HG03095 (cell line): ENCODE data around the gene FADS2.

Source experiments
- ATAC-seq: cut with Tn5 transposase; IDR thresholded peaks from one replicate; pipeline ENCODE4 v1.9.1; 2021; ENCODE audit warnings: moderate library complexity; ENCODE audit not compliant: unreplicated experiment

The FADS2 gene

GRCh38 chr11:61820174-61820573 is 7.9 kb upstream of the FADS2 start:
- no peak for ATAC-seq

DNA sequence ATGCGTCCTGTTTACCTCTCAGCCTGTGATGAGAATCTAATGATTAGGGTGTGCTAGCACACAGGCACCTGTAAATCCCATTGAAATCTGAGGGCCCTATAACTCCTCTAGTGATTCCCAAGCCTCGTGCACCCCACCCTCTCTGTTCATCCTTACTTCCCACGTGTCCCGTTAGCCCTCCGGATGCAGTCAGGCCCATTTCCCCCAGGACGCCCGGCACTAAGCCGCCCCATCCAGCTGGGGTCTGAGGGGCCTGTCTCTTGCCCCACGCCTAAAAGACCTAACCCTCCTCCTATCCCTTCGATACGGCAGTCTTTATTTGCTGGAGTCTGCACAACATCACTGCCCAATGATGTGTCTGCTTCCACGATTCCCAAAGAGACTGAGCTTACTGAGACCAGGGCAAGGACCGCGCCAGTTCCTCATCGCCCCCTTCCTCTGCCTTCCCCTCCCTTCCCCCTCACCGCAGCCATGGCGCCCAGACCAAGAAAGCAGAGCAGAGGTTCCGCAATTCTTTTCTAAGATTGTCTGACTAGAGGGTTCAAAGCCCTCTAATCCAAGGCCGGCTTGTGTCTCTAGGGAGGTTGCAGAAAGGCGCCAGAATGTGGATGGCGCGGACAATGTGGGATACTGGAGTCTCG is 1.1 kb upstream of the FADS2 start:
- ATAC-seq, result no peak

DNA sequence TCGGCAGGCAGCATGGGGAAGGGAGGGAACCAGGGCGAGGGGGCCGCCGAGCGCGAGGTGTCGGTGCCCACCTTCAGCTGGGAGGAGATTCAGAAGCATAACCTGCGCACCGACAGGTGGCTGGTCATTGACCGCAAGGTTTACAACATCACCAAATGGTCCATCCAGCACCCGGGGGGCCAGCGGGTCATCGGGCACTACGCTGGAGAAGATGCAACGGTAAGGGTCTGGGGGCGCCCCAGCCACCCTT is 204 bp downstream of the FADS2 start:
- ATAC-seq, result no peak

DNA sequence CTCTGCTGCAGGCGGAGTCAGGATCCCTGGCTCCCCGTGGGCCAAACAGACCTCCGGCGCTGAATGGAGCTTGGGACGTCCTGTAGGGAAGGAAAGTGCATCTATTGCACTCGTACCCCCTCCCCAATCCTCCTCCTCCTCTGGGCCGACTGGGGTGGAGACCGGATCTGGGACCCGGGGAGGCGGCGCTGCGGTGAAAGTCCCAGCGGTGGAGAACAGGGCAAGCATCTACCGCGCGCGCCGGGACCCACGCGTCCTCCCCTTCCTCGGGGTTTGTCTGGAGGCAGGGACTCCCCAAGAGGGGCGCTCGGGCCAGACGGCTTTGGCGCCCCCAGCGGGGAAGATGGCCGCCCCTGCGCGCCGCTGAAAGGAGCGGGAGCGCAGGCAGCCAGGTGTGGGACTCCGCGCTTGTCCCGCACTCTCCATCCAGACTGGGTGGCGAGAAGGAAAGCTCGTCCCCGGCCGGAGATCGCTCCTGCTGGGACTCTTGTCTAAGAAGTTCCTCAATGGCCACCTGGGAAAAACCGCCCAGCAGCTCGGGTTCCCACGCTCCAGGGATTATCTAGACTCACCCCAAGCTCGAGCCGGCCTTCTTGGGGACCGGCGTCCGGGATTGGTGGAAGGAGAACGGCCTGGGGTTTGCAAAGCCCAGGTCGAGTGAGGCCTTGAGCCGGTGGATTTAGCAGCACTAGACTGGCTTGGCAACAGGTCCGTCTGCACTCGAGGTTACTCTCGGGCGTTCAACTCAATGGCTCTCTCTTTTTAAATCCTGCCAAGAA is 718 bp downstream of the FADS2 start:
- ATAC-seq, result no peak

DNA sequence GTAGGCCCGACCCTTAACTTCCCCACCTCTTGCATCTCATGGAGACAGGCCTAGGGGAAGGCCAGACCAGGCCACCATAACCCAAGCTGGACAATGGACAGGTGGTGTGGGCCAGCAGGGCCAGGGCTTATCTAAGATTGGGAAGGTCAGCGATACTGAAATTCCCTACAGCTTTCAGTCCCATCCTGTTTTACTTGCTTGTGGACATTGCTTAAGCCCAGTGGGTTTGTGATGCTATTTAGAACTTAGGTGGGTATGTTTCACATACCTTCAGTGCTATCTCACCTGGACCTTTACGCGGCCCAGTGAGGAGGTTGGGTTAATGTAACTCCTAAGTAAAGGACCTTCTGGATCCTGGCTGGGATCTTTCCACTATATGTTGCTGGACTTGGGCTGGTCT is 1.7 kb downstream of the FADS2 start:
- ATAC-seq, result no peak

- no peak for ATAC-seq
These were observed 2.4 kb downstream of the FADS2 start for GRCh38 chr11:61830237-61831105.

GRCh38 chr11:61832207-61832606 is 4.1 kb downstream of the FADS2 start:
- ATAC-seq, result no peak

DNA sequence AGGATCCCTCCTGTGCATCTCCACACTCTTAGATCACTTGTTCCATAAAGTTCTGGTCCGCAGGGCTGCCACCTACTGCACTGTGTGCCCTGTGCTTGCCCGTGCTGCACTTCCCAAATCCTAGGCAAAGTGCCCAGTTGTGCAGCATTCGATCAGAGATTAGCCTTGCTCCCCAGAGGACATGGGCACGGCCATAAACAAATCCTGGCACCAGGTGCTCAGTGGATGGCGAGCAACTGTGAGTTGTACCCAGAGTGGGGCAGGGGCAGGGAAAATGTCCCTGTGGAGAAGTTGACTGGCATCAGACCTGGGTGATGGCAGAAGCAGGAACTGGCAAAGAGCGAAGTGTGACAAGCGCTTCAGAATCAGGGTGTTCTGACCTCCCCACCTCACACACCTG is 4.7 kb downstream of the FADS2 start:
- ATAC-seq, result no peak

GRCh38 chr11:61833471-61833870 is 5.4 kb downstream of the FADS2 start:
- ATAC-seq, result no peak

DNA sequence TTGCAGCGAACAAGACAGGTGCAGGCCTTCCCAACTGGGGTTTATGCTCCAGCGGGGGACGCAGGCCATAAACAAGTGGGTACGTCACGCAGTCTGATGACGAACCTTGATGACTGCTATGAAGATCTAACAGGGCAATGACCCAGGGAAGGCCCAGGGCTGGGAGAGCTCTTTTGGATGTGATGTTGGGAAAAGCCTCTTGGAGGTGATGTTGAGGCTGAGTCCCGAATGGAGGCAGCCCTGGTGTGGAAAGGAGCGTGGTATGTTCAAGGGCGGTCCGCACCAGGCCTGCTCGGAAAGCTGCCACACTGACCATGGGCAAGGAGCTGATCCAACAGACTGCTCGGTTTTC is 5.8 kb downstream of the FADS2 start:
- no peak for ATAC-seq

GRCh38 chr11:61834278-61835048 is 6.4 kb downstream of the FADS2 start:
- ATAC-seq, result peak; percentile 92

DNA sequence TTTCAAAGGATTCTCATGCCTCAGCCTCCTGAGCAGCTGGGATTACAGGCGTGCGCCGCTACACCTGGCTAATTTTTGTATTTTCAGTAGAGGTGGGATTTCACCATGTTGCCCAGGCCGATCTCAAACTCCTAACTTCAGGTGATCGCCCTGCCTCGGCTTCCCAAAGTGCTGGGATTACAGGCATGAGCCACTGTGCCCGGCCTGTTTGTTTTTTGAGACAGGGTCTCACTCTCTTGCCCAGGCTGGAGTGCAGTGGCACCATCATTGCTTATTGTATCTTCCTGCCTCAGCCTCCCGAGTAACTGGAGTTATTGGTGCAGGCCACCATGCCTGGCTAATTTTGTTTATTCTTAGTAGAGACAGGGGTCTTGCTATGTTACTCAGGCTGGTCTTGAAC is 8.1 kb downstream of the FADS2 start:
- ATAC-seq, result no peak

- ATAC-seq, result no peak
These were observed 9.4 kb downstream of the FADS2 start for GRCh38 chr11:61837411-61838005.

- ATAC-seq, result no peak
These were observed 10.4 kb downstream of the FADS2 start for GRCh38 chr11:61838501-61838900.

DNA sequence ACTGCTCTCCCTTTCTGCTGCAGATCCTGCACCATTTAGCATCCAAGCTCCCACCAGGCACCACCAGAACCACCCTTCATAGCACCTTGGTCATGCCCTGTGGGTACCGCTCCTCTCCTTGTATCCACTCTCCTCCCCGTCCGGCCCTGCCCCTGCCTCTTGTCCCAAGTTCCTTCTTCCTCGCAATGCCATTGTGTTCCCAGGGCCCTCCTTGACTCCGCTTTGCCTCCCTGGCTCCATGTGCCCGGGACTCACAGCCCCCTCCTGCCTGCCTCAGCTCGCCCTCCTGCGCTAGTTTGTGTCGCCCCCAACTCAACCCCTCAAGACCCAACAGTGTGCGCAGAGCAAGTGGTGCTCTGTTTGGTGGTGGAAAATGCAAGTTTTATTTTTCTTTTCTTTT is 10.8 kb downstream of the FADS2 start:
- ATAC-seq, result no peak

- ATAC-seq, result no peak
These were observed 11.6 kb downstream of the FADS2 start for GRCh38 chr11:61839742-61840141.

- ATAC-seq, result no peak
These were observed 12.3 kb downstream of the FADS2 start for GRCh38 chr11:61840371-61840770.

- ATAC-seq, result no peak
These were observed 13.8 kb downstream of the FADS2 start for GRCh38 chr11:61841636-61842527.

GRCh38 chr11:61842528-61842820 is 14.4 kb downstream of the FADS2 start:
- no peak for ATAC-seq

DNA sequence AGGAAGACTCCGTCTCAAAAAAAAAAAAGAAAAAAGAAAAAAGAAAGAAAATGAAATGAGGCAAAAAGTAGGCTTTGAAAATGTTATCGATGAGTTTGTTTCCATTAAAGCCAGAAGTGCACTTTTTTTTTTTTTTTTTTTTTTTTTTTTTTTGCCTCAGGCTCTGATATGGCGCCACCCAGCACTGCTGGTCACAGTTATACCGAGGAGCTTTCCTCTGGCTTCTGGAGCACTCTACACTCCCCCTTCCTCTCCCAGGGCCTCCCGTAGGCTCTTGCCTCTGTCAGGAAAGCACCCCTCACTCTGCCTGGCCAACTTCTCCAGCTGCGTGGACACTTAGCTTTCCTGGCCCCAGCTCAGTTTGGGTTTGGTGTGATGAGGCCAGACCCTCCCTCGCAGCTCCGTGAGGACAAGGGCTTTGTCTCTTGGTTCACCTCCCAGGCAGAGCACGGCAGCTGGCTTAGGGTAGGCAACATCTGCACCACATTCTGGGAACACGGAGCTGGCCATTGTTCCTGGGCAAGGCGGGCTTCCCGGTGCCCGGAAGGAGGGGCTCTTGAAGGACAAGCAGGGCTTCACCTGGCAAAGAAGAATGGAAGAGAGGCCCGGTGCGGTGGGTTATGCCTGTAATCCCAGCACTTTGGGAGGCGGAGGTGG is 16.9 kb downstream of the FADS2 start:
- ATAC-seq, result no peak
